Measurements from ENCODE around the gene GALNT14. TPM values are rescaled to one million over a fixed set of nuclear protein-coding genes. Genes with fewer than 3 reads are reported as not detected.

The GALNT14 gene
- total and polyA plus RNA-seq, 9 of the 15 experiments (the other 6 are each of a cell fraction or from before 2014, with no cell fraction given): 0.11 TPM; not detected in 8

DNA sequence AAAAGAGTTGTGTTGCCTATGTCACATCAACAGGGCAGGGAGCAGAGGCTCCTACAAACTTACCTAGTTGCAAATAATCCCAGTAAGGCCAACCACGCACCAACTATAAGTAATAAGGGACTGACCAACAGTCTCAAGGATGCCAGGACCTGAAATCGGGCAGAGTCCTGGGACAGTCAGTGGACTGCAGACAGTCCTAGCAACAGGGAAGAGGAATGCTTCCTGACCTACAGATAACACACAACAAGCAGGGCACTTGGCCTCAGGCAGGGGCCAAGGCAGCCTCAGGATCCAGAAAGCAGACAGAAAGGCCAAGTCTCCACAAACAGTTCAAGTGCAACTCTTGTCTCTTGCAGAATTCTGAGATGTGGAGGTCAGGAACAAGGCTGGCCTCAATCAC lies 56.2 kb downstream of the GALNT14 start (continued):
- TF ChIP-seq, protein P1, sequence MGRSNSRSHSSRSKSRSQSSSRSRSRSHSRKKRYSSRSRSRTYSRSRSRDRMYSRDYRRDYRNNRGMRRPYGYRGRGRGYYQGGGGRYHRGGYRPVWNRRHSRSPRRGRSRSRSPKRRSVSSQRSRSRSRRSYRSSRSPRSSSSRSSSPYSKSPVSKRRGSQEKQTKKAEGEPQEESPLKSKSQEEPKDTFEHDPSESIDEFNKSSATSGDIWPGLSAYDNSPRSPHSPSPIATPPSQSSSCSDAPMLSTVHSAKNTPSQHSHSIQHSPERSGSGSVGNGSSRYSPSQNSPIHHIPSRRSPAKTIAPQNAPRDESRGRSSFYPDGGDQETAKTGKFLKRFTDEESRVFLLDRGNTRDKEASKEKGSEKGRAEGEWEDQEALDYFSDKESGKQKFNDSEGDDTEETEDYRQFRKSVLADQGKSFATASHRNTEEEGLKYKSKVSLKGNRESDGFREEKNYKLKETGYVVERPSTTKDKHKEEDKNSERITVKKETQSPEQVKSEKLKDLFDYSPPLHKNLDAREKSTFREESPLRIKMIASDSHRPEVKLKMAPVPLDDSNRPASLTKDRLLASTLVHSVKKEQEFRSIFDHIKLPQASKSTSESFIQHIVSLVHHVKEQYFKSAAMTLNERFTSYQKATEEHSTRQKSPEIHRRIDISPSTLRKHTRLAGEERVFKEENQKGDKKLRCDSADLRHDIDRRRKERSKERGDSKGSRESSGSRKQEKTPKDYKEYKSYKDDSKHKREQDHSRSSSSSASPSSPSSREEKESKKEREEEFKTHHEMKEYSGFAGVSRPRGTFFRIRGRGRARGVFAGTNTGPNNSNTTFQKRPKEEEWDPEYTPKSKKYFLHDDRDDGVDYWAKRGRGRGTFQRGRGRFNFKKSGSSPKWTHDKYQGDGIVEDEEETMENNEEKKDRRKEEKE (IDR thresholded peaks at IDR 0.05; ENCODE audit: borderline replicate concordance in 1 of 2, control insufficient read depth in 1 of 2, low read depth in 2 of 2, low read length in 1 of 2): no peak

DNA sequence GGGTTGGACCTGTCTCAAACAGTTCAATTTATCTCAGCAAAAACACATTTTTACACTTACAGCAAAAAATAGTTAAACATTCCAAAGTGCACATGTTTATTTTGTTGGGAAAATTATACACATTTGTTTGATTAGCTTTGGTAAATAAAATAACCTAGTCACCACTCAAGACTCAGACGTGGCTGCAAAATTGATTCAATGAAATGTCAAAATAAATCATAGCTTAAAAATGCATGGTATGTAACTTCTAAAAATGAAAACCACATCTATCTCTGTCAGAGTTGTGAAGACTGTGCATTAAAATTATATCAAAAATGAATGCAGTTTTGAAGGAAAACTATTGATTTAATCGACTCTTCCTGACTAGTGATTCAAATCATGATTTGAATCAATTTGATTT lies 56.7 kb downstream of the GALNT14 start:
- ChIA-PET POLR2A (no interaction called here), CTCF (ENCODE audit: low intra/inter-chr PET ratio) (no interaction called here)
- H3K9me3 ChIP-seq (replicated peaks; ENCODE audit: control insufficient read depth, insufficient read depth, low read depth, low read length): no peaks in the 10 kb centered on the region
- no peaks in the 10 kb centered on the region for H3K36me3 ChIP-seq (ENCODE audit: control insufficient read depth, insufficient read depth, low read length)
- no peaks in the 10 kb centered on the region for H4K20me1 ChIP-seq (replicated peaks; ENCODE audit: control insufficient read depth, insufficient read depth, low read length)
- no peak overlapping the region for H3K27ac ChIP-seq (ENCODE audit: extremely low read depth, low read depth, low read length)
- peaks cover 3 to 15% of the 10 kb centered on the region in 2 experiments; a peak in 3 of 5 replicates for H3K27me3 ChIP-seq (ENCODE audit: control insufficient read depth in 2 of 2, insufficient read depth in 2 of 2, low read length in 2 of 2)
- H3K4me2 ChIP-seq (ENCODE audit: insufficient read depth, low read length): no peak overlapping the region
- TF ChIP-seq MCM7 (IDR thresholded peaks at IDR 0.05): no peak
- TF ChIP-seq CSDE1 (IDR thresholded peaks at IDR 0.05): no peak
- TF ChIP-seq ZNF3 (CRISPR knock-in tag; IDR thresholded peaks at IDR 0.05): no peak
- FAIRE-seq (no peak), ATAC-seq (no peak), DNase-seq (ENCODE audit: extremely low read depth in 1 of 4, low spot score in 3 of 4) (no peak)
- H3K4me1 ChIP-seq (replicated peaks in 1 of 2; ENCODE audit: control insufficient read depth in 2 of 2, insufficient read depth in 2 of 2, low read length in 2 of 2): no peaks in the 10 kb centered on the region
- in situ Hi-C loops (cut with MboI): no loop called here
- intact Hi-C loops (cut with micrococcal nuclease): no loop called here
- no peak overlapping the region for H3K4me3 ChIP-seq
- BruUV-seq (replicated peaks): no TSS peak
- 0% methylated on average over 2 of the region's 2 CpGs for WGBS (ENCODE audit: insufficient coverage, low coverage, missing lambda C conversion rate)
- H2AFZ ChIP-seq (ENCODE audit: low read depth, low read length): no peak overlapping the region
- H3K9me1 ChIP-seq (ENCODE audit: control insufficient read depth, insufficient read depth, low read length): no peaks in the 10 kb centered on the region
- H3K9ac ChIP-seq (ENCODE audit: insufficient read depth in 1 of 2, low read depth in 2 of 2, low read length in 2 of 2): no peak overlapping the region
- no peaks in the 10 kb centered on the region for H3K79me2 ChIP-seq (ENCODE audit: control insufficient read depth, insufficient read depth, low read length)
